K562 (cell line): ENCODE data around the gene FNDC11. TPM values are rescaled to one million over a fixed set of nuclear protein-coding genes. Genes with fewer than 3 reads are reported as not detected.
A peak's percentile ranks its signal among the peaks of the same experiment; 100 is the strongest.

ENCODE experiments used
- ATAC-seq: fragments of 200-7000 bp; cut with Tn5 transposase; 3 replicates; pipeline ENCODE4 v1.9.1; 2020; ENCODE audit warnings: moderate library complexity
- BruUV-seq: library from RNA; stranded (reverse); fragments of 400-500 nt; replicated peaks from 2 replicates; lab custom pipeline; 2021; lab: Mats Ljungman, UMichigan
- CTCF ChIA-PET: fragments of 300-600 bp; formaldehyde crosslinking; extraction: SDS; loops from one replicate; lab custom pipeline; 2021; ENCODE audit warnings: low intra/inter-chr PET ratio; lab: Yijun Ruan, JAX
- POLR2A ChIA-PET: fragments of 300-600, 350-650 bp; sonication (Branson Sonifier 250); formaldehyde crosslinking; extraction: SDS; loops from one replicate; lab custom pipeline; 2021; ENCODE audit warnings: antibody characterized with exemption, inconsistent platforms; lab: Yijun Ruan, JAX
- DNase-seq, 4 experiments: peaks; one replicate each; pipeline versions ENCODE4 v3.0.0 to v3.0.0-alpha.2; 2011 to 2018; ENCODE audit warnings: low spot score in 3 of 4, mixed read lengths in 3 of 4; ENCODE audit errors: extremely low read depth in 1 of 4
- FAIRE-seq: peaks from 2 replicates; lab custom pipeline; 2011; peaks lifted over from hg19 to GRCh38; lab: Jason Lieb, UNC
- H2AFZ ChIP-seq: 2 replicates; pipeline ENCODE4 v1.6.0; 2011; ENCODE audit warnings: low read depth, low read length, control low read depth, inconsistent platforms
- H3K27ac ChIP-seq: fragments of 200-600 bp; 3 replicates; pipeline ENCODE4 v1.8.0; 2011; ENCODE audit warnings: low read depth, mild to moderate bottlenecking, control low read depth, inconsistent platforms, low read length, moderate library complexity, mixed read lengths; ENCODE audit errors: extremely low read depth
- H3K27me3 ChIP-seq, 2 experiments: fragments of 300-600 bp in 1 of 2; 2 replicates in 1 of 2; 3 replicates in 1 of 2; pipeline versions ENCODE4 v1.6.0 to v1.8.0; 2011; ENCODE audit warnings: inconsistent platforms in 2 of 2, low read length in 2 of 2, mild to moderate bottlenecking in 1 of 2, mixed read lengths in 1 of 2, moderate library complexity in 1 of 2; ENCODE audit not compliant: control insufficient read depth in 2 of 2, insufficient read depth in 2 of 2
- H3K36me3 ChIP-seq: fragments of 300-600 bp; 3 replicates; pipeline ENCODE4 v1.8.0; 2011; ENCODE audit warnings: mild to moderate bottlenecking, low read length, inconsistent platforms; ENCODE audit not compliant: control insufficient read depth, insufficient read depth
- H3K4me1 ChIP-seq, 2 experiments: fragments of 200-600 bp in 1 of 2; replicated peaks in 1 of 2; 2 replicates in 1 of 2; 3 replicates in 1 of 2; pipeline versions ENCODE4 v1.5.1 to v1.8.0; 2011; ENCODE audit warnings: inconsistent platforms in 2 of 2, low read length in 2 of 2, mild to moderate bottlenecking in 1 of 2, mixed read lengths in 1 of 2, moderate library complexity in 1 of 2; ENCODE audit not compliant: control insufficient read depth in 2 of 2, insufficient read depth in 2 of 2
- H3K4me2 ChIP-seq: 2 replicates; pipeline ENCODE4 v1.6.1; 2011; ENCODE audit warnings: low read length, control low read depth, inconsistent platforms, mixed read lengths; ENCODE audit not compliant: insufficient read depth
- H3K4me3 ChIP-seq: fragments of 200-600 bp; sonication (generic), shearing (Covaris generic); 2 replicates; pipeline ENCODE4 v1.5.1; 2016; ENCODE audit warnings: control low read depth, inconsistent platforms
- H3K79me2 ChIP-seq: fragments of 200-600 bp; 3 replicates; pipeline ENCODE4 v1.8.0; 2011; ENCODE audit warnings: low read length, inconsistent platforms; ENCODE audit not compliant: control insufficient read depth, insufficient read depth
- H3K9ac ChIP-seq, 2 experiments: 2 replicates each; pipeline versions ENCODE4 v1.6.0 to v1.6.1; 2011; ENCODE audit warnings: low read depth in 2 of 2, low read length in 2 of 2, control low read depth in 1 of 2, inconsistent platforms in 1 of 2, mild to moderate bottlenecking in 1 of 2, mixed read lengths in 1 of 2; ENCODE audit not compliant: insufficient read depth in 1 of 2
- H3K9me1 ChIP-seq: one replicate; pipeline ENCODE4 v1.6.0; 2011; ENCODE audit warnings: inconsistent platforms, mild to moderate bottlenecking, low read length, moderate library complexity; ENCODE audit not compliant: control insufficient read depth, insufficient read depth
- H3K9me3 ChIP-seq: replicated peaks from 2 replicates; pipeline ENCODE4 v1.5.1; 2011; ENCODE audit warnings: low read depth, low read length, inconsistent platforms; ENCODE audit not compliant: control insufficient read depth, insufficient read depth
- H4K20me1 ChIP-seq: replicated peaks from 2 replicates; pipeline ENCODE4 v1.6.1; 2011; ENCODE audit warnings: low read length, inconsistent platforms, mixed read lengths; ENCODE audit not compliant: control insufficient read depth, insufficient read depth
- CTBP1 ChIP-seq: fragments of 450-650 bp; IDR thresholded peaks from 2 replicates; pipeline ENCODE4 v1.6.1; 2016; ENCODE audit warnings: borderline replicate concordance
- DPF2 ChIP-seq: fragments of 450-650 bp; IDR thresholded peaks from 2 replicates; pipeline ENCODE4 v1.6.1; 2016
- E2F4 ChIP-seq: sonication (generic); formaldehyde crosslinking; IDR thresholded peaks from 2 replicates; pipeline ENCODE4 v1.8.0; 2022; ENCODE audit warnings: mild to moderate bottlenecking, low read depth, missing genetic modification reagents
- ERF ChIP-seq: fragments of 450-650 bp; formaldehyde crosslinking; IDR thresholded peaks from 2 replicates; pipeline ENCODE4 v1.4.0; 2020; ENCODE audit warnings: mild to moderate bottlenecking, mixed read lengths
- HDAC1 ChIP-seq, 2 experiments: fragments of 450-650 bp; IDR thresholded peaks; 2 replicates each; pipeline ENCODE4 v1.6.1; 2016 to 2017; ENCODE audit warnings: inconsistent platforms in 1 of 2, mild to moderate bottlenecking in 1 of 2, moderate library complexity in 1 of 2
- KAT7 ChIP-seq: sonication (generic); formaldehyde crosslinking; IDR thresholded peaks from 2 replicates; pipeline ENCODE4 v1.8.0; 2022; ENCODE audit warnings: missing genetic modification reagents, mild to moderate bottlenecking, borderline replicate concordance
- PHB2 ChIP-seq: fragments of 450-650 bp; IDR thresholded peaks from 2 replicates; pipeline ENCODE4 v1.6.1; 2017; ENCODE audit warnings: low read depth
- POLR2AphosphoS2 ChIP-seq: IDR thresholded peaks from 2 replicates; pipeline ENCODE4 v1.6.1; 2012; ENCODE audit warnings: low read length, improper control_type of control experiment
- TSC22D4 ChIP-seq: fragments of 450-650 bp; IDR thresholded peaks from 2 replicates; pipeline ENCODE4 v1.6.1; 2016; ENCODE audit warnings: missing genetic modification characterization, missing biosample characterization, control low read depth
- USF2 ChIP-seq: sonication (generic); formaldehyde crosslinking; IDR thresholded peaks from 2 replicates; pipeline ENCODE4 v1.5.0; 2020; ENCODE audit warnings: missing genetic modification reagents
- ZFX ChIP-seq: sonication (generic); formaldehyde crosslinking; IDR thresholded peaks from 2 replicates; pipeline ENCODE4 v1.8.0; 2022; ENCODE audit warnings: mild to moderate bottlenecking, missing genetic modification reagents, moderate library complexity
- WGBS: fragments of 100-300 bp; shearing (Covaris generic); methylation state at CpG from one replicate; pipeline ENCODE4 v1.1.6; 2016; ENCODE audit warnings: low coverage, mixed read lengths; ENCODE audit not compliant: insufficient coverage; ENCODE audit errors: missing lambda C conversion rate; 5-methylcytosine and 5-hydroxymethylcytosine counted together
- in situ Hi-C: fragments of 300-500 bp; cut with MboI; formaldehyde crosslinking; loops from 4 replicates; pipeline ENCODE4 v1.15.0; 2018; ENCODE audit warnings: inconsistent platforms, mixed read lengths
- intact Hi-C: fragments of 100-400 bp; cut with micrococcal nuclease; formaldehyde crosslinking; loops from 2 replicates; pipeline ENCODE4 v1.14.2; 2022
- polyA plus RNA-seq, 8 experiments: library from polyadenylated mRNA; depleted of rRNA in 4 of 8; stranded (reverse) in 5 of 8; unstranded in 3 of 8; fragments of >200 nt; fragmentation: Nextera tagmentation in 2 of 8; fragmentation: Illumina TruSeq in 1 of 8; extraction: Ambion mirVana in 2 of 8; extraction: Trizol in 1 of 8; gene quantifications; 2 replicates each; pipeline versions ENCODE4 v1.2.1 to v1.2.3, GENCODE V29; 2011 to 2014; ENCODE audit warnings: inconsistent platforms in 1 of 8, missing spikeins in 1 of 8
- total RNA-seq, 7 experiments: library from RNA; depleted of rRNA in 6 of 7; stranded (reverse); fragments of >200 nt in 6 of 7; fragmentation: Illumina TruSeq in 2 of 7; extraction: Trizol in 2 of 7; gene quantifications; 2 replicates each; pipeline versions ENCODE4 v1.2.1 to v1.2.3, GENCODE V29; 2011 to 2021; ENCODE audit warnings: low replicate concordance in 1 of 7
- TF ChIP-seq, protein P1 (sequence below): fragments of 450-650 bp; IDR thresholded peaks from 2 replicates; pipeline ENCODE4 v1.6.1; 2016; ENCODE audit warnings: antibody characterized with exemption
- TF ChIP-seq, protein P2 (sequence below): fragments of 450-650 bp; IDR thresholded peaks from 2 replicates; pipeline ENCODE4 v1.6.1; 2018; ENCODE audit warnings: mild to moderate bottlenecking, low read depth; ENCODE audit not compliant: partially characterized antibody

Gene FNDC11
- total and polyA plus RNA-seq, 9 of the 15 experiments (the other 6 are each of a cell fraction or from before 2014, with no cell fraction given): 0.08 to 2.3 (median 0.64) TPM; not detected in 2

GRCh38 chr20:63543733-63544132 is 10.2 kb upstream of the FNDC11 start (continued):
- TF ChIP-seq E2F4 (CRISPR knock-in tag) (no peak), DPF2 (0 out of 2 replicates have a peak, but pooled peaks have one; percentile 27), TSC22D4 (peak; percentile 98), HDAC1 (IDR thresholded peaks at IDR 0.05) (0 out of 4 replicates have a peak, but pooled peaks of 1 of the 2 experiments have one; percentile 21)
- TF ChIP-seq, protein P1, sequence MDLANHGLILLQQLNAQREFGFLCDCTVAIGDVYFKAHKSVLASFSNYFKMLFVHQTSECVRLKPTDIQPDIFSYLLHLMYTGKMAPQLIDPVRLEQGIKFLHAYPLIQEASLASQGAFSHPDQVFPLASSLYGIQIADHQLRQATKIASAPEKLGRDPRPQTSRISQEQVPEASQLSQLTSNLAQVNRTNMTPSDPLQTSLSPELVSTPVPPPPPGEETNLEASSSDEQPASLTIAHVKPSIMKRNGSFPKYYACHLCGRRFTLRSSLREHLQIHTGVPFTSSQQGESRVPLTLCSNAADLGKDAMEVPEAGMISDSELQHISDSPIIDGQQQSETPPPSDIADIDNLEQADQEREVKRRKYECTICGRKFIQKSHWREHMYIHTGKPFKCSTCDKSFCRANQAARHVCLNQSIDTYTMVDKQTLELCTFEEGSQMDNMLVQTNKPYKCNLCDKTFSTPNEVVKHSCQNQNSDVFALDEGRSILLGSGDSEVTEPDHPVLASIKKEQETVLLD: peak; percentile 16; the same call in 1 of the 2 replicates

DNA sequence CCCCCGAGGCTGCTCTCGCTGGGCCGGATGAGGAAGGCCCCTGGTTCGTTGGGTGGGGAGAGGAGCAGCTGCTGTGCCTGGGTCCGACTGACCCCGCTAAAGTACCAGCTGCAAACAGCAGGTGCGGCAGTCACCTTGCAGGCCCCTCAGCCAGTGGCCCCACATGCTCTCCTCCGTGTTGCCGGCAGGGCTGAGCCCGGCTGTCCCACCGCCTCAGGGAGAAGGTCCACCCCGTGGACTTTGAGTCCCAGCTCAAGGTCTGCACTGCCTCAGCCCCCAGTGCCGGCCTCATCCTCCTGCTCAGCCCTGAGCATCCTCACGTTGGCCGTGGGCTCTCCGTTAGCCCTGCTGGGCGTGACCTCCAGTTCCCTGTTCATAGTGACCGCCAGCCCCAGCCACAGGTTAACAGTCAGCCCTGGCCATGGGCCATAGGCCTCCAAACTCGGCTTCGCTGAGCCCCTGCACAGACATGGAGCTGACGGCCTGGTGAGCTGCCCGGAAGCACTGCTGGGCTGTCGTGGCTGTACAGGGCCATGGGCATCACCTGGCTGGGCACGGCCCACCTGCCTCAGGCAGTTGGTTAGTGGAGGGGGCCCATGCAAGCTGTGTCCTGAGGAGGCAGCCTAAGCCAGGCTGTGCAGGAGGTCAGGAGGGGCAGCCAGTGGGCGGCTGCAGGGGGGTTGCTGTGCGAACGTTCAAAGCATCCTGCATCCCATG is 9.6 kb upstream of the FNDC11 start:
- ChIA-PET CTCF (no interaction called here), POLR2A (interaction anchor here (1.3 to 1.4 kb wide), 2 partner anchors 24 to 33 kb away, joined by 3 to 5 read pairs; partner anchors contain the start of gene PPDPF)
- WGBS: 11% methylated on average over 23 of the region's 27 CpGs
- BruUV-seq: no TSS peak
- Histone ChIP-seq H3K9me1 (no peaks in the 10 kb centered on the region), H3K36me3 (no peaks in the 10 kb centered on the region), H3K27me3 (peaks cover 0 to 47% of the 10 kb centered on the region in 2 experiments; a peak in 4 of 5 replicates), H3K4me1 (peaks cover 0 to 88% of the 10 kb centered on the region in 2 experiments; a peak in 3 of 5 replicates), H2AFZ (no peak overlapping the region), H3K9me3 (no peaks in the 10 kb centered on the region), H3K9ac (peak overlapping the region in 1 of 2 experiments; percentile 58; a peak in 2 of 4 replicates), H3K79me2 (no peaks in the 10 kb centered on the region), H3K4me3 (no peak overlapping the region), H3K27ac (no peak overlapping the region), H4K20me1 (peaks cover 3% of the 10 kb centered on the region), H3K4me2 (no peak overlapping the region)
- no peak for FAIRE-seq
- ATAC-seq: peak; percentile 60
- in situ Hi-C loops: no loop called here
- DNase-seq: peak in 1 of 4 experiments; percentile 23
- intact Hi-C loops: no loop called here
- TF ChIP-seq POLR2AphosphoS2 (no peak), PHB2 (no peak), USF2 (CRISPR knock-in tag) (no peak), ERF (no peak), KAT7 (CRISPR knock-in tag) (no peak), ZFX (CRISPR knock-in tag) (0 out of 2 replicates have a peak, but pooled peaks have one; percentile 26), CTBP1 (peak; percentile 39; the same call in 1 of the 2 replicates)
- TF ChIP-seq, protein P2, sequence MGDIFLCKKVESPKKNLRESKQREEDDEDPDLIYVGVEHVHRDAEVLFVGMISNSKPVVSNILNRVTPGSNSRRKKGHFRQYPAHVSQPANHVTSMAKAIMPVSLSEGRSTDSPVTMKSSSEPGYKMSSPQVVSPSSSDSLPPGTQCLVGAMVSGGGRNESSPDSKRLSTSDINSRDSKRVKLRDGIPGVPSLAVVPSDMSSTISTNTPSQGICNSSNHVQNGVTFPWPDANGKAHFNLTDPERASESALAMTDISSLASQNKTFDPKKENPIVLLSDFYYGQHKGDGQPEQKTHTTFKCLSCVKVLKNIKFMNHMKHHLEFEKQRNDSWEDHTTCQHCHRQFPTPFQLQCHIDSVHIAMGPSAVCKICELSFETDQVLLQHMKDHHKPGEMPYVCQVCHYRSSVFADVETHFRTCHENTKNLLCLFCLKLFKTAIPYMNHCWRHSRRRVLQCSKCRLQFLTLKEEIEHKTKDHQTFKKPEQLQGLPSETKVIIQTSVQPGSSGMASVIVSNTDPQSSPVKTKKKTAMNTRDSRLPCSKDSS: no peak
